IPS-20b (cell line): ENCODE results near the gene ANO4.

Experiments used
- H3K27ac ChIP-seq: one replicate; pipeline ENCODE4 v1.5.1; 2013; ENCODE audit warnings: low read length
- H3K27me3 ChIP-seq: 2 replicates; pipeline ENCODE4 v1.6.1; 2013; ENCODE audit warnings: mild to moderate bottlenecking, low read length, inconsistent platforms; ENCODE audit not compliant: insufficient read depth
- H3K36me3 ChIP-seq: 2 replicates; pipeline ENCODE4 v1.6.1; 2013; ENCODE audit warnings: low read depth, mild to moderate bottlenecking, inconsistent platforms, low read length, moderate library complexity; ENCODE audit not compliant: insufficient read depth
- H3K4me1 ChIP-seq: 2 replicates; pipeline ENCODE4 v1.6.1; 2013; ENCODE audit warnings: mild to moderate bottlenecking, control low read depth, inconsistent platforms, low read length, moderate library complexity; ENCODE audit not compliant: insufficient read depth
- H3K4me3 ChIP-seq: 2 replicates; pipeline ENCODE4 v1.5.1; 2013; ENCODE audit warnings: mild to moderate bottlenecking, low read length, inconsistent platforms
- H3K9ac ChIP-seq: 2 replicates; pipeline ENCODE4 v1.6.1; 2013; ENCODE audit warnings: low read depth, mild to moderate bottlenecking, inconsistent platforms, low read length, moderate library complexity
- H3K9me3 ChIP-seq: 2 replicates; pipeline ENCODE4 v1.6.1; 2013; ENCODE audit warnings: mild to moderate bottlenecking, low read depth, low read length, inconsistent platforms; ENCODE audit not compliant: insufficient read depth

ANO4 gene

DNA sequence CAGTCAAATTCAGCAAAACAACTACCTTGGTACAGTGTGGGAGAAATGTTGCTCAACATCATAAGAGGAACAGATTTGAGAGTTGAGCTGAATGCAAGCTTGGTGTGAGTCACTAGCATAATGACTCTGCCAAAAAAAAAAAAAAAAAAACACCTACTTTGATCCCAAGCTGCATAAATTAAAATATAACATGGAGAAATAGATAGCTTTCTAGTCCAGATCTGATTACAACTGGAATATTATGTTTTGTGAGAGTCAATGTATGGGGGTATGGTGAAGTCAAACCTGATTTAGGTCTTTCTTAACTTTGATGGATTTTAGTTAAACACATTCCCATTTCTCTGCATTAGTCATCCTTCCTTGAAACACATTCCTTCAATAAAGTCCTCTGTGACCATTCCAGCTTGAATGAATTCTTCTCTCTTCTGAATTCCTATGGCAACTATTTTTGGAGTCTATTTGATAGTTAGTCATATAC, 227.4 kb downstream of the ANO4 start:
- Histone ChIP-seq H3K36me3 (no peaks in the 10 kb centered on the region), H3K27ac (no peak overlapping the region)

DNA sequence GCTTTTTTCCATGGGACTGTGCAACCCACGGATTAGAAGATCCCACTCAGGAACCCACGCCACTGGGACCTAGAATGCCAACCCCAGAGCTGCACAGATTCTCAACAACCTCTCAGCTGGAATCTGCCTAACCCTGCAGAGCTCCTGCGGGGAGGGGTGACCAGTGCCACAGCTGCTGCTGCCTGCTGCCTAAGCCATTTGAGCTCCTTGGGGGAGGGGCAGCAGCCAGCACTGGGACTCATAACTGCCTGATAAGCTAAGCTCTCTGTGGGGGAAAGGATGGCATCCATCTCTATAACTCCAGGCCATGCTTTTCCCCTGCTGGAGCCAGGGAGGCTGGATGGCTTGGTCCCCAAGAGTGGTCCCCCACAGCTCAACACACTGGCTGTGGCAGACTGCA, 232.6 kb downstream of the ANO4 start:
- H3K9me3 ChIP-seq = peaks cover 13% of the 10 kb centered on the region
- H3K4me1 ChIP-seq = no peaks in the 10 kb centered on the region
- no peaks in the 10 kb centered on the region for H3K36me3 ChIP-seq
- H3K27ac ChIP-seq = no peak overlapping the region
- no peak overlapping the region for H3K4me3 ChIP-seq
- H3K27me3 ChIP-seq = no peaks in the 10 kb centered on the region
- H3K9ac ChIP-seq = no peak overlapping the region

More for the DNA sequence above, 227.4 kb downstream of the ANO4 start:
- H3K9me3 ChIP-seq = no peaks in the 10 kb centered on the region
- H3K9ac ChIP-seq = no peak overlapping the region
- H3K4me1 ChIP-seq = no peaks in the 10 kb centered on the region
- H3K27me3 ChIP-seq = no peaks in the 10 kb centered on the region
- no peak overlapping the region for H3K4me3 ChIP-seq

DNA sequence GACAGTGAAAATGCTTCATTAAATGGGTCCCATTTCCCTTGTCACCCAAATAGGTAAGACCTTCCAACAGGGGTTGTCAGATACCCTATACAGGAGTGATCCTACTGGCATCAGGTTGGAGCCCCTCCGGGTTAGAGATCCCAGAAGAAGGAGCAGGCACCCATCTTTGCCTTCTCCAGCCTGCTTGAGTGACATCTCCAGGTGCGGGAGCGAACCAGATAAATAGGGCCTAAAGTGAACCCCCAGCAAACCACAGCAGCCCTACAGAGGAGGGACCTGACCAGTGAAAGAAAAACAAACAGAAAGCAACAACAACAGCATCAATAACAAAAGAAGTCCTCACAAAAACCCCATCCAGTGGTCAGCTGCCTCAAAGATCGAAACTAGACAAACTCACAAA, 233.2 kb downstream of the ANO4 start:
- Histone ChIP-seq H3K27me3 (no peaks in the 10 kb centered on the region), H3K9me3 (peaks cover 13% of the 10 kb centered on the region), H3K9ac (no peak overlapping the region), H3K4me3 (no peak overlapping the region), H3K36me3 (no peaks in the 10 kb centered on the region), H3K4me1 (no peaks in the 10 kb centered on the region), H3K27ac (no peak overlapping the region)

DNA sequence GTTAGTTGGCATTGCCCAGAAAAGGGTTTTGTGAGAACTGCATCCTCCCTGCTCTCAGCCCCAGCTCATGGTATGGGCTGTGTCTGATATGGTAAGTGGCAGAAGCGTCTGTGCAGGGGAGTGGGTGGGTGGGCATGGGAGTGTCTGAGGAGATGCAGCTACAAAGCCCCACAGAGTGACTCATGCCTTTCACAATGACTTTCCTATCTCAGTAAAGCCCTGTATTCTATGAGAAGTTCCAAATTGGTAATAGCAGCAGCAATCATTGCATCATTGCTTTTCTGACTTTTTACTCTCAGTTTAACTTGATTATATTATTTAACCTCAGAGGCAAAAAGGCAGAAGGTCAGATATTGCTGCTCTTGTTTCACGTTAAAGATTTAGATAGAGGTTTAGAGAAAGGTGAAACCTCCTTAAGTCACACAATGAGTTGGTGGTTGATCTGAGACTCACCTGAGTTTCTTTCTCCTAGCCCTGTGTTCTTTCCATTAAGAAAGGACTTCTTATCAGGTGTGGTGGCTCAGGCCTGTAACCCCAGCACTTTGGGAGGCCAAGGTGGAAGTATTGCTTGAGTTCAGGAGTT, 243.8 kb downstream of the ANO4 start:
- Histone ChIP-seq H3K4me3 (no peak overlapping the region), H3K27ac (no peak overlapping the region), H3K27me3 (no peaks in the 10 kb centered on the region), H3K36me3 (no peaks in the 10 kb centered on the region), H3K4me1 (no peaks in the 10 kb centered on the region), H3K9me3 (no peaks in the 10 kb centered on the region), H3K9ac (no peak overlapping the region)

DNA sequence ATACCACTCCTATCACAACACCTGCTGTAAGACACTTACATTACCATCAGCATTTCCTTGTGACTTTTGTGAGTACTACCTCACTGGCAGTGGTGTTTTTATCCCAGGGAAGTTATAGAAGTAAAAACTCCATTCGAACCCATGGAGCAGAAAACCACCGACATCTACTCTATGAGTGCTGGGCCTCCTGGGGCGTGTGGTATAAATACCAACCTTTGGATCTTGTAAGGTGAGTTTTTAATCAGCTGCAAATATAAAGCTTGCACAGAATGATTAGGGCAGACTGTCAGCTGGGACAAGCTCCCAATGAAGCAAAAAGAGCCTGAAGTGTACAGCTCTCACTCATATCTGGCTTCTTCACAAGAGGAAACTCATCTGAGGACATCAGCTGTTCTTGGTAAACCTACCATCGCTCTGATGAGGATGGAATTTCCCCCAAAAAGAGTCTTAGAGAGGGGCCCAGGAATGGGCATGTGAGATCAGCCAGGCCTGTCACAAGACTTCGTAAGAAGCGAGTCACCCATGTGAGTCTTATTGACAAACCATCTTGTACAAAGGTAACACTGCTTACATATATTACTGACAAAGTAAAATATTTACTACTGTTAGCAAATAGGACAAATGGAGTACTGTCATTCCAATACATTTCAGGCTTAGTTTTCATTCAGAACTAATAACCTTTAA, 245.4 kb downstream of the ANO4 start:
- Histone ChIP-seq H3K4me1 (no peaks in the 10 kb centered on the region), H3K4me3 (no peak overlapping the region)

DNA sequence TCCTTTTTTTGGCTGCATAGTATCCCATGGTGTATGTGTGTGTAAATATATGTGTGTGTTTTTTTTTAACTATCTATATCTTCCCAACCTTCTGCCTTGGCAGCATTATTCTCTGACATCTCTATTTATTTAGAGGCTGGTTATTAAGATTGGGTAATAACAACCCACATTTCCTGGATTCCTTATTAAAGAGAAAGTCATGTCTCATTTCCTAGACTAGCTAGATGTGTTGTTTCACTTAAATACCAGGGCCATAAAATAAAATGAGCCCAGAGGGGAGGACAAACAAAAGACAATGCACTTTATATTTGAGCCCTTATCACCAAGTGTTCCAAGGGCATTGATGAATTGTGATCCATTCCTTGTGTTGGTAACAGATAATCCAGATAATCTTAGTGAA, 246.4 kb downstream of the ANO4 start:
- no peak overlapping the region for H3K9ac ChIP-seq
- no peak overlapping the region for H3K27ac ChIP-seq
- H3K4me1 ChIP-seq = no peaks in the 10 kb centered on the region
- no peaks in the 10 kb centered on the region for H3K36me3 ChIP-seq
- no peaks in the 10 kb centered on the region for H3K9me3 ChIP-seq
- no peak overlapping the region for H3K4me3 ChIP-seq
- no peaks in the 10 kb centered on the region for H3K27me3 ChIP-seq

More for the DNA sequence above, 245.4 kb downstream of the ANO4 start:
- Histone ChIP-seq H3K27ac (no peak overlapping the region), H3K36me3 (no peaks in the 10 kb centered on the region), H3K9me3 (no peaks in the 10 kb centered on the region), H3K27me3 (no peaks in the 10 kb centered on the region), H3K9ac (no peak overlapping the region)

DNA sequence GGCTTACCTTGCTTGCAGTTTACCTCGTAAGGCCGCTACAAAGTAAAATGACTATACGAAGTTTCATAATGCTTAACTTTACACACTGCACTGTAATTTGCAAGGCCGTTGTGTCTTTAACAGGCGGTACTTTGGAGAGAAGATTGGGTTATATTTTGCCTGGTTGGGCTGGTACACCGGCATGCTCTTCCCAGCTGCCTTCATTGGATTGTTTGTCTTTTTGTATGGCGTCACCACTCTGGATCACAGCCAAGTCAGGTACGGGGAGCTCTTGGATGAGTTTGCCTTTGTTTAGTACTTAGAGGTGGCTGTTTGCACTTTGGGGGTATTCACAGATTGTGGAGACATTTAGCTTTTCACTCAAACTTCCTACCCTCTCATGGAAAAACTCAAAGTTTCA, 247.6 kb downstream of the ANO4 start:
- no peaks in the 10 kb centered on the region for H3K27me3 ChIP-seq
- no peak overlapping the region for H3K27ac ChIP-seq
- H3K9ac ChIP-seq = no peak overlapping the region
- no peak overlapping the region for H3K4me3 ChIP-seq
- H3K36me3 ChIP-seq = no peaks in the 10 kb centered on the region
- no peaks in the 10 kb centered on the region for H3K9me3 ChIP-seq
- H3K4me1 ChIP-seq = no peaks in the 10 kb centered on the region

DNA sequence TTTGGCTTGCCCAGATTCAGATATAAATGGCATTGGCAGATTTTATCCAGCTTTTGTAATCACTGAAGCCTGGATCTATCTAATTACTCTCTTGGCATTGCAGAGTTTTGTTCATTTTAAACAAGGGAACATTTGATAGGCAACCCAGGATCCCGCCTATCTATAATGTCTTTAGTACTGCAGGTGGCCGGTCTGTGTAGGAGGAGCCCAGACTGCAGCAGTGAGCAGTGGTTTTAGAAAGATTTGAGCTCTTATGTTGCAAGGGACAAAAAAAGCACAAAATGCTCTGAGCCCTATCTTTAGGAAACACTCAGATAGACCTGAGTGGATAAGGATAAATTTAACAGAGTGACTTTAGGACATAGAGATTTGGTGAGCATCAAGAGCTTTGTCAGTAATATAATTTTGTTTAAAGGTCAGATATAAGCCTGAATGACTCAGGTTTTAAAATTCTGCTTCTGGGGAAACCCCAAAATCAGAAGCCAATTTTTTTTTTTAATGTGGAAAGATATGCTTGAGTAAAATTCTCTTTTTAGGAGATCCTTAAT, 250.0 kb downstream of the ANO4 start:
- Histone ChIP-seq H3K4me1 (no peaks in the 10 kb centered on the region), H3K36me3 (no peaks in the 10 kb centered on the region), H3K27me3 (no peaks in the 10 kb centered on the region), H3K9me3 (no peaks in the 10 kb centered on the region), H3K4me3 (no peak overlapping the region), H3K9ac (no peak overlapping the region), H3K27ac (no peak overlapping the region)

DNA sequence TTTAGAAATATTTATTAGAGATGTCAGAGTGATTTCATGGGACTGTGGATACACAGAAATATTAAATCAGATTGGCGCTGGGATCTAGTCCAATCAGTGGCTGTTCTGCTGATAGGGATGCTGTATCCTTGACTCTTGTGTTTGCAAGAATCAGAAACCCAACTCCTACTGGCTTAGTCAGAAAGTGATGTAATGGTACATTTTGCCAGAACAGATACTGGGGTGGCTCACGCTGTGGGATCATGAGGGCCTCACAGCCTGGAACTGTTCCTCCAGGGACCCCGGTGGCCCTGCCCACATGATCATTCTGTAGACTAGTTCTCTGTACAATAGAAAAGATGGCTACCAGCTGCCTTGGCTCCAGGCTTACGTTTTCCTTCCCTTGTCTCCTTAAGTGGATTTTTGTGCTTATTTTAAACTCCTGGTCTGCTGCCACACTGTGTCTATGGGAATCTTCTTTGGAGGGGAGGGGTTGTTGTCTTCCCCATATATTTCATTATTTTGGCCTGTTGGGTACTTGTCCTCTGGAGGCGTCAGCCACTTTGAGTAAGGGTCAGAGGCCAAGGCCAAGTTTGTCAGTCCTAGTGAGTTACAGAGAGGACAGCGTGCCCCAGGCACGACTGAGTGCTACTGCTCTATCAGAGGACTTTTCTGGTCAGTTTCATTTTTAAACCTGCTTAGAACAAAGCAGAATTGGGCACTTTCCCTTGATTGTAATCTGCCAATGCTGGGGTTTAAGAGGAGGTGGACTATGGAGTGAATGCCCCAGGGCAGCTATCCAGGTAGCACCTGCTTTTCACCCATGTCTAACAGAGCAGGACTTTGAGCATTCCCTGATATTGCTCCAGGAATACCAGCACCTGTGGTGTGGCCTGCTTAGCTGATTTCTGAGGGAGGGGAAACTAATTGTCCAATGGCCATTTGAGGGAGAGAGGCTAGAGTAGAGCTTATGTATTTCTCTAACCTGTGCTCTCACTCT, 251.2 kb downstream of the ANO4 start:
- H3K4me1 ChIP-seq = no peaks in the 10 kb centered on the region
- H3K27ac ChIP-seq = no peak overlapping the region
- H3K36me3 ChIP-seq = no peaks in the 10 kb centered on the region
- H3K4me3 ChIP-seq = no peak overlapping the region
- no peaks in the 10 kb centered on the region for H3K9me3 ChIP-seq
- H3K9ac ChIP-seq = no peak overlapping the region
- no peaks in the 10 kb centered on the region for H3K27me3 ChIP-seq

DNA sequence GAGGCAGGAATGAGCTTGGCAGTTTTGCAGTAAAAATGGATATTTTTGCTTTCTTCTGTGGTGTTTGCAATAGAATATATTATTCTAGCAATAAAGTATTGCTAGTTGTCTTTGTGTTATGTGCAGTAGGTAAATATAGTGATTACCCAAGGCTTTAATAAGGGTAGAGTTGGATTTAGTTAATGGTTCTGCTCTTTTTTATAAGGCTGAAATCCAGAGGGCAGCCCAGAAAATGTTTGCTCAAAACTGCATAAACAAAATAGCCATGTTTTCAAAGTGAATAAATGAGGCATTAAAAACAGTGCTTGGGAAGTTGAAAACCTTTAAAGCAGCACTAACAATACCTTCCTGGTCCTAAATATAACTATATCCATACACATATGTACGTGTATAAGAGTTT, 253.1 kb downstream of the ANO4 start:
- no peaks in the 10 kb centered on the region for H3K36me3 ChIP-seq
- H3K4me3 ChIP-seq = no peak overlapping the region
- no peak overlapping the region for H3K27ac ChIP-seq
- no peak overlapping the region for H3K9ac ChIP-seq
- H3K4me1 ChIP-seq = no peaks in the 10 kb centered on the region
- H3K9me3 ChIP-seq = no peaks in the 10 kb centered on the region
- H3K27me3 ChIP-seq = no peaks in the 10 kb centered on the region

DNA sequence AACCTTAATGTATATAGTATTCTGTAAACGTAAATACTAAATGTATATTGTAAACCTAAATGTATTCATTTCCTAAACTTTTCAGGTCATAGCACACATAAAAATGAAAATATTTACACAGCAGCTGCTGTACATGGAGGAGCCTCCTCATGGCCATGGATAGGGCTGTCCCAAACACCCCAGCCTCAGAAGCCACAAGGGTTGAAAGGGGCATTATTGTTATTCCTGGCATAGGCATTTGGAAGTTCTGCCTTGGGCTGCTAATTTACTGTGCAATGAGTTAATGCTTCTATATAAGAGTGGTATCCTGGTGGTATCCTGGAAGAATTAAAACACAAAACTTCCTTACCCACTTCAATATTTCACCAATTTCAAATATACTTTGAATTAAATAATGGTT, 256.1 kb downstream of the ANO4 start:
- Histone ChIP-seq H3K36me3 (no peaks in the 10 kb centered on the region), H3K27me3 (no peaks in the 10 kb centered on the region), H3K9me3 (no peaks in the 10 kb centered on the region), H3K27ac (no peak overlapping the region), H3K4me1 (no peaks in the 10 kb centered on the region), H3K4me3 (no peak overlapping the region), H3K9ac (no peak overlapping the region)
